HepG2 (cell line): Measurements from ENCODE around the gene DPH1. TPM values are rescaled to one million over a fixed set of nuclear protein-coding genes. Genes with fewer than 3 reads are reported as not detected.
A peak's percentile ranks its signal among the peaks of the same experiment; 100 is the strongest.

Source experiments
- ETS1 ChIP-seq: sonication (generic); formaldehyde crosslinking; IDR thresholded peaks from 2 replicates; pipeline ENCODE4 v1.4.0; 2020; ENCODE audit warnings: missing genetic modification reagents
- IRF9 ChIP-seq: sonication (generic); formaldehyde crosslinking; IDR thresholded peaks from 2 replicates; pipeline ENCODE4 v1.8.0; 2022; ENCODE audit warnings: missing genetic modification reagents, mild to moderate bottlenecking, borderline replicate concordance
- KMT2B ChIP-seq: IDR thresholded peaks from 2 replicates; pipeline ENCODE4 v1.6.1; 2016; ENCODE audit warnings: missing genetic modification reagents, missing compliant biosample characterization
- MAX ChIP-seq: IDR thresholded peaks from 2 replicates; pipeline ENCODE4 v1.6.1; 2012; ENCODE audit warnings: inconsistent platforms
- MAZ ChIP-seq, 2 experiments: sonication (generic) in 1 of 2; formaldehyde crosslinking in 1 of 2; IDR thresholded peaks; 2 replicates each; pipeline versions ENCODE4 v1.5.0 to v1.6.1; 2012 to 2020; ENCODE audit warnings: low read depth in 2 of 2, mild to moderate bottlenecking in 2 of 2, borderline replicate concordance in 1 of 2, improper control_type of control experiment in 1 of 2, low read length in 1 of 2, missing genetic modification reagents in 1 of 2, moderate library complexity in 1 of 2
- PHF5A ChIP-seq: IDR thresholded peaks from one replicate; pipeline ENCODE4 v1.6.1; 2018; ENCODE audit warnings: low read depth, missing genetic modification reagents; ENCODE audit not compliant: unreplicated experiment
- ZBTB42 ChIP-seq: sonication (generic); formaldehyde crosslinking; IDR thresholded peaks from 2 replicates; pipeline ENCODE4 v1.5.0; 2020; ENCODE audit warnings: mild to moderate bottlenecking, missing genetic modification reagents
- ZNF235 ChIP-seq: sonication (generic); formaldehyde crosslinking; IDR thresholded peaks from 2 replicates; pipeline ENCODE4 v1.8.1; 2023; ENCODE audit warnings: mild to moderate bottlenecking, missing genetic modification reagents, borderline replicate concordance
- ZNF274 ChIP-seq: sonication (generic); formaldehyde crosslinking; IDR thresholded peaks from 2 replicates; pipeline ENCODE4 v1.5.1; 2020; ENCODE audit warnings: mild to moderate bottlenecking, missing genetic modification reagents
- ZNF430 ChIP-seq: sonication (generic); formaldehyde crosslinking; IDR thresholded peaks from 2 replicates; pipeline ENCODE4 v1.9.0; 2021; ENCODE audit warnings: mild to moderate bottlenecking, missing genetic modification reagents
- ZNF672 ChIP-seq: sonication (generic); formaldehyde crosslinking; IDR thresholded peaks from 2 replicates; pipeline ENCODE4 v1.8.1; 2022; ENCODE audit warnings: missing genetic modification reagents
- polyA plus RNA-seq, 8 experiments: library from polyadenylated mRNA; depleted of rRNA in 3 of 8; stranded (reverse) in 7 of 8; unstranded in 1 of 8; fragments of >200 nt; fragmentation: Illumina TruSeq in 4 of 8; extraction: Trizol in 4 of 8; gene quantifications; 2 replicates each; pipeline versions ENCODE4 v1.2.1 to v1.2.3, GENCODE V29; 2011 to 2016; ENCODE audit warnings: low read depth in 4 of 8, missing spikeins in 1 of 8, mixed read lengths in 1 of 8; ENCODE audit not compliant: insufficient read depth in 1 of 8
- total RNA-seq, 5 experiments: library from RNA; depleted of rRNA; stranded (reverse); fragments of >200 nt; fragmentation: Illumina TruSeq; extraction: Trizol; gene quantifications; 2 replicates each; pipeline ENCODE4 v1.2.3, GENCODE V29; 2016; ENCODE audit warnings: low read depth in 1 of 5
- TF ChIP-seq, protein P1 (sequence below): sonication (generic); formaldehyde crosslinking; IDR thresholded peaks from 2 replicates; pipeline ENCODE4 v1.8.1; 2022; ENCODE audit warnings: low read depth, mild to moderate bottlenecking, missing genetic modification reagents
- TF ChIP-seq, protein P2 (sequence below): sonication (generic); formaldehyde crosslinking; IDR thresholded peaks from 2 replicates; pipeline ENCODE4 v1.4.0; 2020; ENCODE audit warnings: missing genetic modification reagents
- TF ChIP-seq, protein P3 (sequence below): sonication (generic); formaldehyde crosslinking; IDR thresholded peaks from 2 replicates; pipeline ENCODE4 v1.4.0; 2020; ENCODE audit warnings: missing genetic modification reagents

Gene DPH1
- total and polyA plus RNA-seq, 2 of the 13 experiments (the other 11 are each of a cell fraction or from before 2014, with no cell fraction given), result 25.3 to 42.8 TPM

DNA sequence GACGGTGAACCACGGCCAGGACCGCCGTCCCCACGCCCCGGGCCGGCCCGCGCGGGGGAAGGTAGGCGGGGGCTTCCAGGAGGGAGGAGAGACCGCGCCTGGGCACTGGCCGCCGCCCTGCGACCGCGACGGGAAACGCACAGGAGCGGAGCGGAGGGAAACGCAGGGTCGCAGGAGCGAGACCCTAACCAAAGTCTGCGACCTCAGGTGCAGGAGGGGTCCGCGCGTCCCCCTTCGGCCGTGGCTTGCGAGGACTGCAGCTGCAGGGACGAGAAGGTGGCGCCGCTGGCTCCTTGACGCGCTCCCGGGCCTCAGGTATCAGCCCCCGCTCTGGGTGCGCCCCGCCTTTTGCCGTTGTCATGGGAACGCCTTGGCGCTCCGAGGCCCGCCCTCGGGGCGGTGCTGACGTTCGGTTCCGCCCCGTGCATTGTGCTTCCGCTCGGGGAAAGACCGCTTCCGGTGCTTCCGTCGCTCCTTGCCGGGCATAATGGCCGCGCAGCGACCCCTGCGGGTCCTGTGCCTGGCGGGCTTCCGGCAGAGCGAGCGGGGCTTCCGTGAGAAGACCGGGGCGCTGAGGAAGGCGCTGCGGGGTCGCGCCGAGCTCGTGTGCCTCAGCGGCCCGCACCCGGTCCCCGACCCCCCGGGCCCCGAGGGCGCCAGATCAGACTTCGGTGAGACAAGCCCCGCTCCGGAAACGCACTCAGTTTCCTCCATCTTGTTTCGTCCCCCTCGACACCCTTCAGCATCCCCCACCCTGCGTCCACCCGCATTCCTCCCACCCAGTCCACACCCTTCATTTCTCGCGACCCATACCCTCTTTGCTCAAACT lies 11.8 kb downstream of the DPH1 start, which contains the start of gene OVCA2 (continued):
- TF ChIP-seq, protein P1, sequence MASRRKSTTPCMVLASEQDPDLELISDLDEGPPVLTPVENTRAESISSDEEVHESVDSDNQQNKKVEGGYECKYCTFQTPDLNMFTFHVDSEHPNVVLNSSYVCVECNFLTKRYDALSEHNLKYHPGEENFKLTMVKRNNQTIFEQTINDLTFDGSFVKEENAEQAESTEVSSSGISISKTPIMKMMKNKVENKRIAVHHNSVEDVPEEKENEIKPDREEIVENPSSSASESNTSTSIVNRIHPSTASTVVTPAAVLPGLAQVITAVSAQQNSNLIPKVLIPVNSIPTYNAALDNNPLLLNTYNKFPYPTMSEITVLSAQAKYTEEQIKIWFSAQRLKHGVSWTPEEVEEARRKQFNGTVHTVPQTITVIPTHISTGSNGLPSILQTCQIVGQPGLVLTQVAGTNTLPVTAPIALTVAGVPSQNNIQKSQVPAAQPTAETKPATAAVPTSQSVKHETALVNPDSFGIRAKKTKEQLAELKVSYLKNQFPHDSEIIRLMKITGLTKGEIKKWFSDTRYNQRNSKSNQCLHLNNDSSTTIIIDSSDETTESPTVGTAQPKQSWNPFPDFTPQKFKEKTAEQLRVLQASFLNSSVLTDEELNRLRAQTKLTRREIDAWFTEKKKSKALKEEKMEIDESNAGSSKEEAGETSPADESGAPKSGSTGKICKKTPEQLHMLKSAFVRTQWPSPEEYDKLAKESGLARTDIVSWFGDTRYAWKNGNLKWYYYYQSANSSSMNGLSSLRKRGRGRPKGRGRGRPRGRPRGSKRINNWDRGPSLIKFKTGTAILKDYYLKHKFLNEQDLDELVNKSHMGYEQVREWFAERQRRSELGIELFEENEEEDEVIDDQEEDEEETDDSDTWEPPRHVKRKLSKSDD, result peak; percentile 74
- TF ChIP-seq, protein P2, sequence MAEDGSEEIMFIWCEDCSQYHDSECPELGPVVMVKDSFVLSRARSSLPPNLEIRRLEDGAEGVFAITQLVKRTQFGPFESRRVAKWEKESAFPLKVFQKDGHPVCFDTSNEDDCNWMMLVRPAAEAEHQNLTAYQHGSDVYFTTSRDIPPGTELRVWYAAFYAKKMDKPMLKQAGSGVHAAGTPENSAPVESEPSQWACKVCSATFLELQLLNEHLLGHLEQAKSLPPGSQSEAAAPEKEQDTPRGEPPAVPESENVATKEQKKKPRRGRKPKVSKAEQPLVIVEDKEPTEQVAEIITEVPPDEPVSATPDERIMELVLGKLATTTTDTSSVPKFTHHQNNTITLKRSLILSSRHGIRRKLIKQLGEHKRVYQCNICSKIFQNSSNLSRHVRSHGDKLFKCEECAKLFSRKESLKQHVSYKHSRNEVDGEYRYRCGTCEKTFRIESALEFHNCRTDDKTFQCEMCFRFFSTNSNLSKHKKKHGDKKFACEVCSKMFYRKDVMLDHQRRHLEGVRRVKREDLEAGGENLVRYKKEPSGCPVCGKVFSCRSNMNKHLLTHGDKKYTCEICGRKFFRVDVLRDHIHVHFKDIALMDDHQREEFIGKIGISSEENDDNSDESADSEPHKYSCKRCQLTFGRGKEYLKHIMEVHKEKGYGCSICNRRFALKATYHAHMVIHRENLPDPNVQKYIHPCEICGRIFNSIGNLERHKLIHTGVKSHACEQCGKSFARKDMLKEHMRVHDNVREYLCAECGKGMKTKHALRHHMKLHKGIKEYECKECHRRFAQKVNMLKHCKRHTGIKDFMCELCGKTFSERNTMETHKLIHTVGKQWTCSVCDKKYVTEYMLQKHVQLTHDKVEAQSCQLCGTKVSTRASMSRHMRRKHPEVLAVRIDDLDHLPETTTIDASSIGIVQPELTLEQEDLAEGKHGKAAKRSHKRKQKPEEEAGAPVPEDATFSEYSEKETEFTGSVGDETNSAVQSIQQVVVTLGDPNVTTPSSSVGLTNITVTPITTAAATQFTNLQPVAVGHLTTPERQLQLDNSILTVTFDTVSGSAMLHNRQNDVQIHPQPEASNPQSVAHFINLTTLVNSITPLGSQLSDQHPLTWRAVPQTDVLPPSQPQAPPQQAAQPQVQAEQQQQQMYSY, result no peak
- no peak for TF ChIP-seq ZNF274 (CRISPR knock-in tag)
- TF ChIP-seq MAX, result peak; percentile 36; the same call in 1 of the 2 replicates
- TF ChIP-seq MAZ (IDR thresholded peaks at IDR 0.05; ENCODE audit: borderline replicate concordance, low read depth, low read length), result peak; percentile 52; the same call in 1 of the 2 replicates
- peak; percentile 75 for TF ChIP-seq MAZ (CRISPR knock-in tag; IDR thresholded peaks at IDR 0.05; ENCODE audit: low read depth)
- TF ChIP-seq ZBTB42 (CRISPR knock-in tag), result 0 out of 2 replicates have a peak, but pooled peaks have one; percentile 49
- TF ChIP-seq, protein P3, sequence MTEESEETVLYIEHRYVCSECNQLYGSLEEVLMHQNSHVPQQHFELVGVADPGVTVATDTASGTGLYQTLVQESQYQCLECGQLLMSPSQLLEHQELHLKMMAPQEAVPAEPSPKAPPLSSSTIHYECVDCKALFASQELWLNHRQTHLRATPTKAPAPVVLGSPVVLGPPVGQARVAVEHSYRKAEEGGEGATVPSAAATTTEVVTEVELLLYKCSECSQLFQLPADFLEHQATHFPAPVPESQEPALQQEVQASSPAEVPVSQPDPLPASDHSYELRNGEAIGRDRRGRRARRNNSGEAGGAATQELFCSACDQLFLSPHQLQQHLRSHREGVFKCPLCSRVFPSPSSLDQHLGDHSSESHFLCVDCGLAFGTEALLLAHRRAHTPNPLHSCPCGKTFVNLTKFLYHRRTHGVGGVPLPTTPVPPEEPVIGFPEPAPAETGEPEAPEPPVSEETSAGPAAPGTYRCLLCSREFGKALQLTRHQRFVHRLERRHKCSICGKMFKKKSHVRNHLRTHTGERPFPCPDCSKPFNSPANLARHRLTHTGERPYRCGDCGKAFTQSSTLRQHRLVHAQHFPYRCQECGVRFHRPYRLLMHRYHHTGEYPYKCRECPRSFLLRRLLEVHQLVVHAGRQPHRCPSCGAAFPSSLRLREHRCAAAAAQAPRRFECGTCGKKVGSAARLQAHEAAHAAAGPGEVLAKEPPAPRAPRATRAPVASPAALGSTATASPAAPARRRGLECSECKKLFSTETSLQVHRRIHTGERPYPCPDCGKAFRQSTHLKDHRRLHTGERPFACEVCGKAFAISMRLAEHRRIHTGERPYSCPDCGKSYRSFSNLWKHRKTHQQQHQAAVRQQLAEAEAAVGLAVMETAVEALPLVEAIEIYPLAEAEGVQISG (CRISPR knock-in tag), result peak; percentile 98
- TF ChIP-seq ETS1 (CRISPR knock-in tag), result no peak
- TF ChIP-seq ZNF235, result no peak
- 0 out of 2 replicates have a peak, but pooled peaks have one; percentile 60 for TF ChIP-seq IRF9
- TF ChIP-seq ZNF430 (CRISPR knock-in tag), result peak; percentile 53; the same call in 1 of the 2 replicates
- peak; percentile 85 for TF ChIP-seq KMT2B (CRISPR knock-in tag)
- no peak for TF ChIP-seq ZNF672
- TF ChIP-seq PHF5A (CRISPR knock-in tag), result no peak
